ENCODE results near the gene MYH9. TPM values are rescaled to one million over a fixed set of nuclear protein-coding genes. Genes with fewer than 3 reads are reported as not detected.

The MYH9 gene
- total RNA-seq, 1 experiment from 2014 or later, result 258 TPM

GRCh38 chr22:36324414-36324813, 63.4 kb downstream of the MYH9 start:
- Histone ChIP-seq H3K36me3 (ENCODE audit: control insufficient read depth in 1 of 2, insufficient read depth in 2 of 2, low read length in 2 of 2) (peaks cover 47 to 83% of the 10 kb centered on the region in 2 experiments; a peak in 3 of 4 replicates), H4K20me1 (ENCODE audit: insufficient read depth) (no peaks in the 10 kb centered on the region), H3K9me2 (ENCODE audit: insufficient read depth) (no peaks in the 10 kb centered on the region), H3K9ac (ENCODE audit: low read length) (no peak overlapping the region), H3K4me3 (replicated peaks in 1 of 2; ENCODE audit: low read depth in 1 of 2, low read length in 2 of 2) (no peak overlapping the region), H3K9me3 (ENCODE audit: control insufficient read depth in 1 of 2, insufficient read depth in 1 of 2, low read depth in 1 of 2, low read length in 2 of 2) (no peaks in the 10 kb centered on the region), H3K4me1 (ENCODE audit: control insufficient read depth in 1 of 2, insufficient read depth in 2 of 2, low read length in 2 of 2) (peaks cover 14 to 21% of the 10 kb centered on the region in 2 experiments), H3K4me2 (ENCODE audit: low read length) (no peak overlapping the region), H3K27ac (ENCODE audit: low read depth, low read length) (no peak overlapping the region), H3K79me2 (ENCODE audit: insufficient read depth, low read length) (peaks cover 70% of the 10 kb centered on the region), H2AFZ (ENCODE audit: low read depth, low read length, poor library complexity, severe bottlenecking) (no peak overlapping the region), H3K27me3 (ENCODE audit: insufficient read depth, low read length) (no peaks in the 10 kb centered on the region)
- ChIA-PET POLR2A (no interaction called here), RAD21 (ENCODE audit: low non-redundant PET in 1 of 2, low total read pairs in 2 of 2, uncharacterized antibody in 2 of 2, unreplicated experiment in 2 of 2) (no interaction called here), CTCF (no interaction called here)
- ATAC-seq (no peak), DNase-seq (ENCODE audit: low read depth, low spot score) (no peak)
- intact Hi-C loops (cut with micrococcal nuclease), result no loop called here
- BruUV-seq (replicated peaks), result TSS peak; percentile 21
- TF ChIP-seq FOSL1 (IDR thresholded peaks at IDR 0.05; ENCODE audit: low read depth) (no peak), MAX (IDR thresholded peaks at IDR 0.05) (no peak), POLR2A (IDR thresholded peaks at IDR 0.05; ENCODE audit: borderline replicate concordance, extremely low read depth, insufficient read depth, insufficient read length) (no peak), REST (IDR thresholded peaks at IDR 0.05; ENCODE audit: low read depth) (no peak), ZBTB33 (IDR thresholded peaks at IDR 0.05; ENCODE audit: extremely low read depth, insufficient replicate concordance, low read length) (no peak), ZFX (IDR thresholded peaks at IDR 0.05) (no peak), JUND (IDR thresholded peaks at IDR 0.05) (no peak), SIN3A (IDR thresholded peaks at IDR 0.05; ENCODE audit: low read depth) (no peak), EGR1 (IDR thresholded peaks at IDR 0.05; ENCODE audit: low read depth) (no peak), ZNF274 (IDR thresholded peaks at IDR 0.05; ENCODE audit: low read depth, low read length) (no peak), TCF7L2 (IDR thresholded peaks at IDR 0.05; ENCODE audit: borderline replicate concordance, extremely low read depth, insufficient read depth, insufficient read length) (no peak), EZH2phosphoT487 (IDR thresholded peaks at IDR 0.05; ENCODE audit: borderline replicate concordance) (no peak)

Measured in HCT116 (cell line).